Osteocyte (in vitro differentiated cells): ENCODE results near the gene ANAPC2. TPM values are rescaled to one million over a fixed set of nuclear protein-coding genes. Genes with fewer than 3 reads are reported as not detected.

Source experiments
- DNase-seq: peaks from one replicate; pipeline ENCODE4 v3.0.0; 2021; ENCODE audit warnings: mixed read lengths; ENCODE audit not compliant: unreplicated experiment; ENCODE audit errors: extremely low spot score
- H3K27ac Mint-ChIP-seq: one replicate; pipeline ENCODE4 v1.8.0; 2021; ENCODE audit warnings: mild to moderate bottlenecking, mixed read lengths; ENCODE audit not compliant: unreplicated experiment
- H3K27me3 Mint-ChIP-seq: one replicate; pipeline ENCODE4 v1.8.0; 2021; ENCODE audit warnings: mixed read lengths; ENCODE audit not compliant: unreplicated experiment
- H3K36me3 Mint-ChIP-seq: one replicate; pipeline ENCODE4 v1.8.0; 2021; ENCODE audit warnings: mixed read lengths; ENCODE audit not compliant: unreplicated experiment
- H3K4me1 Mint-ChIP-seq: one replicate; pipeline ENCODE4 v1.8.0; 2021; ENCODE audit warnings: mixed read lengths; ENCODE audit not compliant: unreplicated experiment
- H3K4me3 Mint-ChIP-seq: one replicate; pipeline ENCODE4 v1.8.0; 2021; ENCODE audit warnings: mild to moderate bottlenecking, moderate library complexity, mixed read lengths; ENCODE audit not compliant: unreplicated experiment
- H3K9me3 Mint-ChIP-seq: one replicate; pipeline ENCODE4 v1.8.0; 2021; ENCODE audit warnings: mixed read lengths; ENCODE audit not compliant: unreplicated experiment
- total RNA-seq: library from RNA; stranded (reverse); gene quantifications from 2 replicates; pipeline ENCODE4 v1.2.1, GENCODE V29; 2021
- TF ChIP-seq, protein P1 (sequence below): fragments of 200-600 bp; sonication (generic); IDR thresholded peaks from 2 replicates; pipeline ENCODE4 v1.5.0; 2021; ENCODE audit warnings: antibody characterized with exemption, mild to moderate bottlenecking, moderate library complexity

The ANAPC2 gene
- total RNA-seq, 1 donor from 2014 or later = 61.0 TPM

DNA sequence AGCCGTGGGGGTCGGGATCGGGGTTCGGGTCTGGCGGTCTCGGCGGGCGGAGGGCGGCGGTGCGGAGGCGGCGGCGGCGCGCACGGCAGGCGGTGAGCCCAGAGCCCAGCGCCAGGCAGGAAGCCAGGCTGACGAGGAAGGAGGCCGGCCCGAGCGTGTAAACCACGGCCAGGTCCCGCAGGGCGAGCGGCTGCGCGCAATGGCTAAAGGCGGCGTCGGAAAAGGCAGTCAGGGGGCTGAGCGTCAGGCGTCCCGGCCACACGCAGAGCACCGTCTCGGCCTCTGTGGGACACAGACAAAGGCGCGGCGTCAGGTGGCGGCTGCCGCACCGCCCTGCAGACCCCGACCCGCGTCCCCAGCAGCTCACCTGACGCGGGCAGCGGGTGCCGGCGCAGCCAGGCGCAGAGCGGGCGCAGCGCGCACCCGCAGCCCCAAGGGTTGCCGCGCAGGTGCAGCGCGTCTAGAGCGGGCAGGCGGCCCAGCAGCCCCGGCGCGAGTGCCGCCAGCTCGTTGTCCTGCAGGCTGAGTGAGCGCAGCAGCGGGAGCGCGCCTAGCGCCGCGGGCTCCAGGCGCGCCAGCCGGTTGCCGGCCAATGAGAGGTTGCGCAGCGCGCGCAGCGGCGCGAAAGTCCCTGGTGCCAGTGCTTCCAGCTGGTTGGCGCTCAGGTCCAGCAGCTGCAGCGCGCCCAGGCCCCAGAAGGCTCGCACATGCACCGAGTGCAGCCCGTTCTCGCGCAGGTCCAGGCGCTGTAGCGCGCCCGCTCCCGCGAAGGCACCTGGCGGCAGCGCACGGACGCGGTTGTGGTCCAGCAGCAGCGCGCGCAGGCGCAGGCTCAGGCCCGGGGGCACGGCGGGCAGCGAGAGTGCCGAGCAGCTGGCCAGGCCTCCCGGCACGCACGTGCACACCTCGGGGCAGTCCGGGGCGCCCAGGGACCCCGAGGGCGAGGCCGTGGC lies 19.2 kb downstream of the ANAPC2 start:
- TF ChIP-seq, protein P1, sequence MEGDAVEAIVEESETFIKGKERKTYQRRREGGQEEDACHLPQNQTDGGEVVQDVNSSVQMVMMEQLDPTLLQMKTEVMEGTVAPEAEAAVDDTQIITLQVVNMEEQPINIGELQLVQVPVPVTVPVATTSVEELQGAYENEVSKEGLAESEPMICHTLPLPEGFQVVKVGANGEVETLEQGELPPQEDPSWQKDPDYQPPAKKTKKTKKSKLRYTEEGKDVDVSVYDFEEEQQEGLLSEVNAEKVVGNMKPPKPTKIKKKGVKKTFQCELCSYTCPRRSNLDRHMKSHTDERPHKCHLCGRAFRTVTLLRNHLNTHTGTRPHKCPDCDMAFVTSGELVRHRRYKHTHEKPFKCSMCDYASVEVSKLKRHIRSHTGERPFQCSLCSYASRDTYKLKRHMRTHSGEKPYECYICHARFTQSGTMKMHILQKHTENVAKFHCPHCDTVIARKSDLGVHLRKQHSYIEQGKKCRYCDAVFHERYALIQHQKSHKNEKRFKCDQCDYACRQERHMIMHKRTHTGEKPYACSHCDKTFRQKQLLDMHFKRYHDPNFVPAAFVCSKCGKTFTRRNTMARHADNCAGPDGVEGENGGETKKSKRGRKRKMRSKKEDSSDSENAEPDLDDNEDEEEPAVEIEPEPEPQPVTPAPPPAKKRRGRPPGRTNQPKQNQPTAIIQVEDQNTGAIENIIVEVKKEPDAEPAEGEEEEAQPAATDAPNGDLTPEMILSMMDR = no peak
- Mint-ChIP-seq H3K4me3 (peak overlapping the region; percentile 65), H3K27me3 (peaks cover 21% of the 10 kb centered on the region), H3K4me1 (peaks cover 5% of the 10 kb centered on the region), H3K9me3 (no peaks in the 10 kb centered on the region), H3K27ac (no peak overlapping the region), H3K36me3 (no peaks in the 10 kb centered on the region)
- no peak for DNase-seq

DNA sequence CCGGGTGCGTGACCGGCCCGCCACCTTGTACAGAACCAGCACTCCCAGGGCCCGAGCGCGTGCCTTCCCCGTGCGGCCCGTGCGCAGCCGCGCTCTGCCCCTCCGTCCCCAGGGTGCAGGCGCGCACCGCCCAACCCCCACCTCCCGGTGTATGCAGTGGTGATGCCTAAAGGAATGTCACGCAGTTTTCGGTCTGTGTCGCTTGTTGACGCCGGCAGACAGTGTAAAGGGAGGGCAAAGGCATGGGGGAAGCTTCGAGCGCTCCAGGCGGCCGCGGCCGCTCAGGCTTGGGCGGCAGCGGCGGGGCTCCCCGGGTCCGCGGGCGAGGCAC lies 19.8 kb downstream of the ANAPC2 start:
- Mint-ChIP-seq H3K27me3 (peaks cover 23% of the 10 kb centered on the region), H3K4me3 (peak overlapping the region; percentile 55)

DNA sequence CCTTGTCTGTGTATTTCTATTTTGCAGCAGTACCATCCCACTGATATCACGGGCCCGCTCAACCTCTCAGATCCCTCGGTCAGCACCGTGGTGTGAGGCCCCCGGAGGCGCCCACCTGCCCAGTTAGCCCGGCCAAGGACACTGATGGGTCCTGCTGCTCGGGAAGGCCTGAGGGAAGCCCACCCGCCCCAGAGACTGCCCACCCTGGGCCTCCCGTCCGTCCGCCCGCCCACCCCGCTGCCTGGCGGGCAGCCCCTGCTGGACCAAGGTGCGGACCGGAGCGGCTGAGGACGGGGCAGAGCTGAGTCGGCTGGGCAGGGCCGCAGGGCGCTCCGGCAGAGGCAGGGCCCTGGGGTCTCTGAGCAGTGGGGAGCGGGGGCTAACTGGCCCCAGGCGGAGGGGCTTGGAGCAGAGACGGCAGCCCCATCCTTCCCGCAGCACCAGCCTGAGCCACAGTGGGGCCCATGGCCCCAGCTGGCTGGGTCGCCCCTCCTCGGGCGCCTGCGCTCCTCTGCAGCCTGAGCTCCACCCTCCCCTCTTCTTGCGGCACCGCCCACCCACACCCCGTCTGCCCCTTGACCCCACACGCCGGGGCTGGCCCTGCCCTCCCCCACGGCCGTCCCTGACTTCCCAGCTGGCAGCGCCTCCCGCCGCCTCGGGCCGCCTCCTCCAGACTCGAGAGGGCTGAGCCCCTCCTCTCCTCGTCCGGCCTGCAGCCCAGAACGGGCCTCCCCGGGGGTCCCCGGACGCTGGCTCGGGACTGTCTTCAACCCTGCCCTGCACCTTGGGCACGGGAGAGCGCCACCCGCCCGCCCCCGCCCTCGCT lies 20.4 kb downstream of the ANAPC2 start:
- H3K4me3 Mint-ChIP-seq = peak overlapping the region; percentile 38
- no peaks in the 10 kb centered on the region for H3K36me3 Mint-ChIP-seq
- DNase-seq = no peak
- H3K27me3 Mint-ChIP-seq = peaks cover 25% of the 10 kb centered on the region
- H3K27ac Mint-ChIP-seq = no peak overlapping the region
- peaks cover 5% of the 10 kb centered on the region for H3K4me1 Mint-ChIP-seq
- H3K9me3 Mint-ChIP-seq = no peaks in the 10 kb centered on the region
- TF ChIP-seq, protein P1 = no peak

More for the DNA sequence above, 19.8 kb downstream of the ANAPC2 start:
- Mint-ChIP-seq H3K27ac (no peak overlapping the region), H3K9me3 (no peaks in the 10 kb centered on the region), H3K4me1 (peaks cover 5% of the 10 kb centered on the region), H3K36me3 (no peaks in the 10 kb centered on the region)
- DNase-seq = no peak
- TF ChIP-seq, protein P1 = no peak

DNA sequence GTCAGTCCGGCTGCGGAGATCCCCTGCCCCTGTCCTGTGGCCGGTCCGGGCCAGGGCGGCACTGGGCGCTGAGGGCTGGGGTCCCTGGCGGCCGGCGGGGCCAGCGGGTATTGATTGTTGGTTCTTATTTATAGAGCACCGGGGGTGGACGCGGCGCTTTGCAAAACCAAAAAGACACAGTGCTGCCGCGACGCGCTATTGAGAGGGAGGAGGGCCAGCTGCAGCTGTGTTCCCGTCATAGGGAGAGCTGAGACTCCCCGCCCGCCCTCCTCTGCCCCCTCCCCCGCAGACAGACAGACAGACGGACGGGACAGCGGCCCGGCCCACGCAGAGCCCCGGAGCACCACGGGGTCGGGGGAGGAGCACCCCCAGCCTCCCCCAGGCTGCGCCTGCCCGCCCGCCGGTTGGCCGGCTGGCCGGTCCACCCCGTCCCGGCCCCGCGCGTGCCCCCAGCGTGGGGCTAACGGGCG lies 21.0 kb downstream of the ANAPC2 start:
- Mint-ChIP-seq H3K27me3 (peaks cover 25% of the 10 kb centered on the region), H3K36me3 (no peaks in the 10 kb centered on the region), H3K9me3 (no peaks in the 10 kb centered on the region), H3K4me1 (peaks cover 5% of the 10 kb centered on the region), H3K27ac (no peak overlapping the region), H3K4me3 (no peak overlapping the region)
- DNase-seq = no peak
- TF ChIP-seq, protein P1 = no peak
